BJ (cell line): Measurements from ENCODE around the gene TM9SF3. TPM values are rescaled to one million over a fixed set of nuclear protein-coding genes. Genes with fewer than 3 reads are reported as not detected.

Experiments used
- CTCF ChIA-PET: fragments of 350-600 bp; formaldehyde crosslinking; extraction: SDS; loops from one replicate; lab custom pipeline; 2021; ENCODE audit warnings: antibody characterized with exemption, inconsistent platforms; lab: Yijun Ruan, JAX
- POLR2A ChIA-PET: fragments of 300-600 bp; sonication (Branson Sonifier 250); formaldehyde crosslinking; extraction: SDS; loops from one replicate; lab custom pipeline; 2021; ENCODE audit warnings: antibody characterized with exemption; lab: Charles Lee
- DNase-seq: peaks from one replicate; pipeline ENCODE4 v3.0.0-alpha.2; 2011; ENCODE audit warnings: low read depth
- H3K27me3 ChIP-seq: 2 replicates; pipeline ENCODE4 v1.6.0; 2011; ENCODE audit warnings: low read length; ENCODE audit not compliant: control insufficient read depth, insufficient read depth
- H3K36me3 ChIP-seq: 2 replicates; pipeline ENCODE4 v1.5.1; 2011; ENCODE audit warnings: low read length; ENCODE audit not compliant: control insufficient read depth, insufficient read depth
- H3K4me3 ChIP-seq: 2 replicates; pipeline ENCODE4 v1.5.1; 2011; ENCODE audit warnings: low read depth, mild to moderate bottlenecking, control low read depth, low read length
- CTCF ChIP-seq: IDR thresholded peaks from 2 replicates; pipeline ENCODE4 v1.5.1; 2011; ENCODE audit warnings: low read depth, mild to moderate bottlenecking, control low read depth, inconsistent platforms, low read length, moderate library complexity; ENCODE audit not compliant: insufficient read depth
- polyA plus RNA-seq: library from polyadenylated mRNA; depleted of rRNA; stranded (reverse); fragments of >200 nt; gene quantifications from 2 replicates; pipeline ENCODE4 v1.2.3, GENCODE V29; 2011

TM9SF3 gene
- polyA plus RNA-seq, 1 experiment = 27.0 TPM

DNA sequence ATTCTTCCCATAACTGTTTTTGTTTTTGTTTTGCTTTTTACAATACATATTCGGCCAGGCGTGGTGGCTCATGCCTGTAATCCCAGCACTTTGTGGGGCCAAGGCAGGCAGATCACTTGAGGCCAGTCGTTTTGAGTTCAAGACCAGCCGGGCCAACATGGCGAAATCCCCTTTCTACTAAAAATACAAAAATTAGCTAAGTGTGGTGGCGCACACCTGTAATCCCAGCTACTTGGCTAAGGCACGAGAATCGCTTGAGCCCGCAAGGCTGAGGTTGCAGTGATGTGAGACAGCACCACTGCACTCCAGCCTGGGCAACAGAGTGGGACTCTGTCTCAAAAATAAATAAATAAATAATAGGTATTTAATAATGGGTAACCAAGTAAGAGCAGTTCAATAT lies 2.3 kb downstream of the TM9SF3 start:
- no peak overlapping the region for H3K4me3 ChIP-seq
- DNase-seq = no peak

DNA sequence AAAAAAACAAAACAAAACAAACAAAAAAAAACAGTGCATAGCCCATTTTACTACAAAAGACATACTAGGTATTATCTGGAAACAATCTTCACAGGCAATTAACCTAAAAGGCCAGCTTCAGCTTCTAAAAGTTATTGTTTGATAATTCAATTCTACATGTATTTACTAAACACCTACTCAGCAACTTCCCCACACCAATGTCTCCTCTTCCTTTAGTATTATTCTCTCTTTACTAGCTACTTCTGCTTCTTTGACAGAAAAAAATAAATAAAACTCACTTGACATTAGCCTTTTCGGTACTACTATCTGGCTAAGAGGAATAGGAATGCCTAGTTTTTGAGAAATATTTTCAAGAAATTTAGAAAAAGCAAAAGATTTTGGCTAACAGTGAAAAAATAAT lies 2.8 kb downstream of the TM9SF3 start:
- ChIA-PET CTCF (interaction anchor here (0.7 to 1.6 kb wide), 3 partner anchors 17 to 208 kb away, joined by 3 to 4 read pairs (median 3); no protein-coding TSS in a partner anchor), POLR2A (no interaction called here)
- Histone ChIP-seq H3K4me3 (no peak overlapping the region), H3K27me3 (no peaks in the 10 kb centered on the region), H3K36me3 (no peaks in the 10 kb centered on the region)
- TF ChIP-seq CTCF = no peak
- no peak for DNase-seq

More for the DNA sequence above, 2.3 kb downstream of the TM9SF3 start:
- no peaks in the 10 kb centered on the region for H3K36me3 ChIP-seq
- POLR2A ChIA-PET = no interaction called here
- CTCF ChIA-PET = interaction anchor here (0.7 to 1.6 kb wide), 3 partner anchors 18 to 209 kb away, joined by 3 to 4 read pairs (median 3); no protein-coding TSS in a partner anchor
- no peaks in the 10 kb centered on the region for H3K27me3 ChIP-seq
- no peak for TF ChIP-seq CTCF

GRCh38 chr10:96579133-96579532 lies 7.7 kb downstream of the TM9SF3 start:
- TF ChIP-seq CTCF = no peak
- ChIA-PET CTCF (interaction anchor here (0.8 kb wide), 1 partner anchor 11 kb away, joined by 3 read pairs; no protein-coding TSS in a partner anchor), POLR2A (no interaction called here)
- Histone ChIP-seq H3K27me3 (no peaks in the 10 kb centered on the region), H3K4me3 (no peak overlapping the region), H3K36me3 (peaks cover 1% of the 10 kb centered on the region; the same call in 1 of the 2 replicates)
- no peak for DNase-seq

DNA sequence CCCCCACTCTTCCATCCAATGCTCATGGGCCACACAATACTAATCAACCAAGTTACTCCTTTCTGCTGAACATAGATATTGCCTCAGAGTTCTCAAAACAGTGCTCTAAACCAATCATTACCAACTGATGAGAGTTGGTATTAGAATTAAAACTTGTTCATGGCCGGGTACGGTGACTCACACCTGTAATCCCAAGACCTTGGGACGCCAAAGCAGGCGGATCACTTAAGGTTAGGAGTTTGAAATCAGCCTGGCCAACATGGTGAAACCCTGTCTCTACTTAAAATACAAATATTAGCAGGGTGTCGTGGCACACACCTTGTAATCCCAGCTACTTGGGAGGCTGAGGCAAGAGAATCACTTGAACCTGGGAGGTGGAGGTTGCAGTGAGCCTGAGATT lies 8.2 kb downstream of the TM9SF3 start:
- POLR2A ChIA-PET = no interaction called here

GRCh38 chr10:96578022-96578421 lies 8.8 kb downstream of the TM9SF3 start:
- Histone ChIP-seq H3K4me3 (no peak overlapping the region), H3K36me3 (peaks cover 1% of the 10 kb centered on the region; the same call in 1 of the 2 replicates), H3K27me3 (no peaks in the 10 kb centered on the region)
- no peak for TF ChIP-seq CTCF
- ChIA-PET CTCF (no interaction called here), POLR2A (no interaction called here)
- DNase-seq = no peak

More for the DNA sequence above, 8.2 kb downstream of the TM9SF3 start:
- CTCF ChIA-PET = no interaction called here
- H3K27me3 ChIP-seq = no peaks in the 10 kb centered on the region
- TF ChIP-seq CTCF = no peak
- H3K36me3 ChIP-seq = peaks cover 1% of the 10 kb centered on the region; the same call in 1 of the 2 replicates
- H3K4me3 ChIP-seq = no peak overlapping the region
- no peak for DNase-seq
